ENCODE results near the gene PFDN5.
A peak's percentile ranks its signal among the peaks of the same experiment; 100 is the strongest.

Gene PFDN5

DNA sequence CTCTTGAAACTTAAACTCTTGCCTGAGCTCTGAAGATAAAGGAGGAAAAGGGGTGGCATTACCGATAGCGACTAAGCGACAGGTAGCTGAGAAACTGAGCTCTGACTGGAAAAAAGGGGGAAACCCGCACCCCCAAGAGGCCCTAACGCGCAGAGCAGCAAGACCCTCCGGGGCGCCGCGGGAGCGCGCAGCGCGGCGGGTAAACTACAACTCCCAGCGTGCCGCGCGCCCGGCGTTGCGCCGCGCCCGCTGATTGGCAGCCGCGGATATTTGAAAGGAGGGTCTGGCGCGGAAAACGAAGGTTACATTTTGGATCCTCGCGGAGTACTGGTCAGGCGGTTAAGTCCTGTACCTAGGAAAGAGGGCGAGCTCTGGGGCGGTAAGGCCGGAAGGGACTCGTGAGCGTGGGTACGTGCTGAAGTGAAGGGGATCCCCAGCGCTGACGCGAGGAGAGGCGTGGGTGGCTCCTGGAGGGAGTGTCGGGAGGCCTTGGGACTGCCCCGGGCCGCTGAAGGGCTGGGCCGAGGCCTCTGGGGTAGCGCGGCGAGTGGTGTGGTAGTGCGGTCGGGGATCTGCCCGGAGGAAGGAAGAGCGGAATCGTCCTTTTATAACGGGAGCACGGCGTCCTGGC lies 27.2 kb upstream of the PFDN5 start, which contains the start of gene ESPL1:
Gene ESPL1 (plus strand): TSS at position 301 of the 631 bp plus-strand sequence. CDS start 468 bp downstream, outside the sequence.
- peak within 1 kb of the TSS; percentile 97 for H3K4me3 ChIP-seq (ENCODE audit: low read depth, low read length)
- H3K27me3 ChIP-seq: no peaks in the 10 kb centered on the region
- TF ChIP-seq, protein P1, sequence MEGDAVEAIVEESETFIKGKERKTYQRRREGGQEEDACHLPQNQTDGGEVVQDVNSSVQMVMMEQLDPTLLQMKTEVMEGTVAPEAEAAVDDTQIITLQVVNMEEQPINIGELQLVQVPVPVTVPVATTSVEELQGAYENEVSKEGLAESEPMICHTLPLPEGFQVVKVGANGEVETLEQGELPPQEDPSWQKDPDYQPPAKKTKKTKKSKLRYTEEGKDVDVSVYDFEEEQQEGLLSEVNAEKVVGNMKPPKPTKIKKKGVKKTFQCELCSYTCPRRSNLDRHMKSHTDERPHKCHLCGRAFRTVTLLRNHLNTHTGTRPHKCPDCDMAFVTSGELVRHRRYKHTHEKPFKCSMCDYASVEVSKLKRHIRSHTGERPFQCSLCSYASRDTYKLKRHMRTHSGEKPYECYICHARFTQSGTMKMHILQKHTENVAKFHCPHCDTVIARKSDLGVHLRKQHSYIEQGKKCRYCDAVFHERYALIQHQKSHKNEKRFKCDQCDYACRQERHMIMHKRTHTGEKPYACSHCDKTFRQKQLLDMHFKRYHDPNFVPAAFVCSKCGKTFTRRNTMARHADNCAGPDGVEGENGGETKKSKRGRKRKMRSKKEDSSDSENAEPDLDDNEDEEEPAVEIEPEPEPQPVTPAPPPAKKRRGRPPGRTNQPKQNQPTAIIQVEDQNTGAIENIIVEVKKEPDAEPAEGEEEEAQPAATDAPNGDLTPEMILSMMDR (IDR thresholded peaks at IDR 0.05; ENCODE audit: low read depth, low read length): peak; percentile 57
- H3K9me3 ChIP-seq: no peaks in the 10 kb centered on the region
- peak; percentile 86 for DNase-seq
- no peaks in the 10 kb centered on the region for H3K4me1 ChIP-seq
- peaks cover 23% of the 10 kb centered on the region for H3K36me3 ChIP-seq

DNA sequence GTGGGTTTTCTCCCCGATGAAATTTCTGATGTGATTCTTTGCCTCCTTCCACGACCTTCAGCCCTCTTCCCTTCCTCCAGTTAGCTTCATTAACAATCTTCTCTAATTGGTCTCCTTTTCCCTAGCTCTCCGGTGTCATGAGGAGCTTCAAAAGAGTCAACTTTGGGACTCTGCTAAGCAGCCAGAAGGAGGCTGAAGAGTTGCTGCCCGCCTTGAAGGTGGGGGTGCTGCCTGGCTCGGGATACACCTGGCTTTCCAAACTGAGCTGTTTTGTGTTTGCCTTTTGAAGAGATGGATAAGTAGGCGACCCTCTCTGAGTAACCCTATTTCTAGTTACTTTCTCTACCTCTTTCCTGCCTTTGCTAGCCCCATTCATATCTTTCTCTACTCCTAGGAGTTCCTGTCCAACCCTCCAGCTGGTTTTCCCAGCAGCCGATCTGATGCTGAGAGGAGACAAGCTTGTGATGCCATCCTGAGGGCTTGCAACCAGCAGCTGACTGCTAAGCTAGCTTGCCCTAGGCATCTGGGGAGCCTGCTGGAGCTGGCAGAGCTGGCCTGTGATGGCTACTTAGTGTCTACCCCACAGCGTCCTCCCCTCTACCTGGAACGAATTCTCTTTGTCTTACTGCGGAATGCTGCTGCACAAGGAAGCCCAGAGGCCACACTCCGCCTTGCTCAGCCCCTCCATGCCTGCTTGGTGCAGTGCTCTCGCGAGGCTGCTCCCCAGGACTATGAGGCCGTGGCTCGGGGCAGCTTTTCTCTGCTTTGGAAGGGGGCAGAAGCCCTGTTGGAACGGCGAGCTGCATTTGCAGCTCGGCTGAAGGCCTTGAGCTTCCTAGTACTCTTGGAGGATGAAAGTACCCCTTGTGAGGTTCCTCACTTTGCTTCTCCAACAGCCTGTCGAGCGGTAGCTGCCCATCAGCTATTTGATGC lies 26.4 kb upstream of the PFDN5 start:
- DNase-seq: no peak
- Histone ChIP-seq H3K4me3 (ENCODE audit: low read depth, low read length) (peak overlapping the region; percentile 97), H3K9me3 (no peaks in the 10 kb centered on the region), H3K4me1 (no peaks in the 10 kb centered on the region), H3K27me3 (no peaks in the 10 kb centered on the region), H3K36me3 (peaks cover 28% of the 10 kb centered on the region)
- TF ChIP-seq, protein P1 (IDR thresholded peaks at IDR 0.05; ENCODE audit: low read depth, low read length): no peak

DNA sequence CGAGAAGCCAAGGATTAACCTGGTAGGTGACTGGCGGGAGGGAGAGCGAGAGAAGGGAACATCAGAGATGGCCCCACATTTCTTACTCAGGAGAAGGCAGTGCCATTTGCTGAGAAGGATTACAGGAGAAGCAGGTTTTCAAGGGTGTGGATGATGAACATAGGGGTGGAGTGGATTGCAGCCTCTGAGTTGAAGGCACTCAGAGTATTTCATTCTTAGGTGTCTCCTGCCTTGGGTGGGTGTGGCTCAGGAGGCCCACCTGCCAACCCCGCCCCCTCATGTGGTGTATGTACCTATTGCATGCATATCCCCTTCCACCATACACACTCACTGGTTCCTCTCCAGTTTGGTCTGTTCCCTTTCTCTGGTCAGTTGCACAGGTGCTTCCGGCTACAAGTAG lies 20.9 kb upstream of the PFDN5 start:
- Histone ChIP-seq H3K4me1 (no peaks in the 10 kb centered on the region), H3K9me3 (no peaks in the 10 kb centered on the region), H3K36me3 (peaks cover 78% of the 10 kb centered on the region), H3K4me3 (ENCODE audit: low read depth, low read length) (no peak overlapping the region), H3K27me3 (no peaks in the 10 kb centered on the region)
- TF ChIP-seq, protein P1 (IDR thresholded peaks at IDR 0.05; ENCODE audit: low read depth, low read length): no peak
- no peak for DNase-seq

DNA sequence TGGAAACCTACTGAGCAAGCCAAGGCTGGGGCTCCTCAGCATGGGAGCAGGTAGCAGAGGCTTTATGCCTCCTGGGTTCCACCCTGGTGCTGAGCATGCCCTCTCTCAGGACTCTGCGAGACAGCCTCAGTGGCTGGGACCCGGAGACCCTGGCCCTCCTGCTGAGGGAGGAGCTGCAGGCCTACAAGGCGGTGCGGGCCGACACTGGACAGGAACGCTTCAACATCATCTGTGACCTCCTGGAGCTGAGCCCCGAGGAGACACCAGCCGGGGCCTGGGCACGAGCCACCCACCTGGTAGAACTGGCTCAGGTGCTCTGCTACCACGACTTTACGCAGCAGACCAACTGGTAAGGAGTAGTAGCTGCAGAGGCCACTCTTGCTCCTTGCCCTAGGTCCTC lies 18.8 kb upstream of the PFDN5 start:
- Histone ChIP-seq H3K4me3 (ENCODE audit: low read depth, low read length) (no peak overlapping the region), H3K27me3 (no peaks in the 10 kb centered on the region), H3K36me3 (peaks cover 79% of the 10 kb centered on the region), H3K4me1 (no peaks in the 10 kb centered on the region), H3K9me3 (no peaks in the 10 kb centered on the region)
- TF ChIP-seq, protein P1 (IDR thresholded peaks at IDR 0.05; ENCODE audit: low read depth, low read length): no peak
- no peak for DNase-seq

DNA sequence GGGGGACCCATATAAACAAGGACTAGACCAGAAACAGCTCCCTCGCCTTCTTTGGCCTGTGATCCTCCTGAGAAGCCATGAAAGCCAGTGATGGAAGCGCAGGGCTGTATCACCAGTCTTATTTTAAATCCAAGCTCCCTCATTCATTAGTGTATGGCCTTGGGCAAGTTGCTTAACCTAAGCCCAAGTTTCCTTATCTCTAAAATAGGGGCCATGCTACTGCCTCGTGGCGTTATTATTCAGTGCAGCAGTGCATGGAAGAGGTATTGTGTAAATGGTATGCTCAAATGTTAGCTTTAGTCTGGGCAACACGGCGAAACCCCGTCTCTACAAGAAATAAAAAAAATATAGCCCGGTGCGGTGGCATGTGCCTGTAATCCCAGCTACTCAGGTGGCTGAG lies 17.4 kb upstream of the PFDN5 start:
- H3K36me3 ChIP-seq: peaks cover 89% of the 10 kb centered on the region

More for the DNA sequence above, 17.4 kb upstream of the PFDN5 start:
- Histone ChIP-seq H3K9me3 (no peaks in the 10 kb centered on the region), H3K4me1 (no peaks in the 10 kb centered on the region), H3K27me3 (no peaks in the 10 kb centered on the region), H3K4me3 (ENCODE audit: low read depth, low read length) (no peak overlapping the region)
- TF ChIP-seq, protein P1 (IDR thresholded peaks at IDR 0.05; ENCODE audit: low read depth, low read length): no peak
- no peak for DNase-seq
